ENCODE measurements around the gene KCTD10. TPM values are rescaled to one million over a fixed set of nuclear protein-coding genes. Genes with fewer than 3 reads are reported as not detected.

Gene KCTD10
- total RNA-seq, 4 donors from 2014 or later, result 67.2 to 126 (median 79.5) TPM

DNA sequence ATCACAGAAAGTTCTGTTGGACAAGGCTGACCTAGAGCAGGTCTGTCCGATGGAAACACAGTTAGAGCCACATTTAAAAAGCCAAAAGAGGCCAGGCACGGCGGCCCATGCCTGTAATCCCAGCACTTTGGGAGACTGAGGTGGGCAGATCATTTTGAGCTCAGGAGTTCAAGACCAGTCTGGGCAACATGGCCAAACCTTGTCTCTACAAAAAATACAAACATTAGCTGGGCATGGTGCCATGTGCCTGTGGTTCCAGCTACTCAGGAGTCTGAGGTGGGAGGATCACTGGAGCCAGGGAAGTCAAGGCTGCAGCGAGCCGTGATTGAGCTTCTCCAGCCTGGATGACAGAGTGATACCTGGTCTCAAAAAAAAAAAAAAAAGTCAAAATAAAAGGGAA, 15.3 kb upstream of the KCTD10 start:
- Histone ChIP-seq H3K4me1 (no peaks in the 10 kb centered on the region), H3K4me3 (no peak overlapping the region), H3K27me3 (no peaks in the 10 kb centered on the region), H3K36me3 (peaks cover 0 to 73% (median 35%) of the 10 kb centered on the region in 4 donors), H3K27ac (no peak overlapping the region), H3K9me3 (no peaks in the 10 kb centered on the region)
- TF ChIP-seq EP300 (IDR thresholded peaks at IDR 0.05; ENCODE audit: low read depth) (no peak), POLR2AphosphoS5 (IDR thresholded peaks at IDR 0.05) (no peak), POLR2A (IDR thresholded peaks at IDR 0.05) (no peak)
- TF ChIP-seq, protein P1, sequence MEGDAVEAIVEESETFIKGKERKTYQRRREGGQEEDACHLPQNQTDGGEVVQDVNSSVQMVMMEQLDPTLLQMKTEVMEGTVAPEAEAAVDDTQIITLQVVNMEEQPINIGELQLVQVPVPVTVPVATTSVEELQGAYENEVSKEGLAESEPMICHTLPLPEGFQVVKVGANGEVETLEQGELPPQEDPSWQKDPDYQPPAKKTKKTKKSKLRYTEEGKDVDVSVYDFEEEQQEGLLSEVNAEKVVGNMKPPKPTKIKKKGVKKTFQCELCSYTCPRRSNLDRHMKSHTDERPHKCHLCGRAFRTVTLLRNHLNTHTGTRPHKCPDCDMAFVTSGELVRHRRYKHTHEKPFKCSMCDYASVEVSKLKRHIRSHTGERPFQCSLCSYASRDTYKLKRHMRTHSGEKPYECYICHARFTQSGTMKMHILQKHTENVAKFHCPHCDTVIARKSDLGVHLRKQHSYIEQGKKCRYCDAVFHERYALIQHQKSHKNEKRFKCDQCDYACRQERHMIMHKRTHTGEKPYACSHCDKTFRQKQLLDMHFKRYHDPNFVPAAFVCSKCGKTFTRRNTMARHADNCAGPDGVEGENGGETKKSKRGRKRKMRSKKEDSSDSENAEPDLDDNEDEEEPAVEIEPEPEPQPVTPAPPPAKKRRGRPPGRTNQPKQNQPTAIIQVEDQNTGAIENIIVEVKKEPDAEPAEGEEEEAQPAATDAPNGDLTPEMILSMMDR (IDR thresholded peaks at IDR 0.05), result no peak
- DNase-seq, result no peak
- intact Hi-C loops (cut with DNase I; ENCODE audit: low total_unique reads) (no loop called here), in situ Hi-C loops (cut with MboI; ENCODE audit: low pct_ligation_motif_present in 1 of 4, low pct_unique_long_range_greater_than_20kb in 1 of 4, low sequenced_read_pairs in 3 of 4) (no loop called here)
- WGBS, 2 donors (ENCODE audit: low coverage in 1 of 2), result 88 to 90% methylated on average over 3 to 5 of the region's 5 CpGs

DNA sequence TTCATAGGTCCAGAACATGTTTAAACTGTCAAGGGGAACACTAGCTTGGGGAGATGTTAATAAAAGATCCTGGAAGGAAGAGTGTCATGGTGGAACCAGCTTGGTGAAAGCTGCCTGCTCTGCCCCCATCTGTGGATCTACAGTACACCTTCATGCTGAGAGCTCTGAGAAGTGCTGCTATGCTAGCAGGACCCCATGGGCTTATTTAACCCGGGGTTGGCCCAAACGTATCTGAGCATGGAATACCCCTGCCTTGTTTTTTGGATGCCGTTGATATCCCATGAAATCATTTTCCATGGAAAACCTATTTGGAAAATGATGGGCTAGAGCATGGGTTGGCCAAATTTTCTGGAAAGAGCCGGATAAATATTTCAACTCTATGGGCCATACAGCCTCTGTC, 14.6 kb upstream of the KCTD10 start:
- intact Hi-C loops (cut with DNase I; ENCODE audit: low total_unique reads) (no loop called here), in situ Hi-C loops (cut with MboI; ENCODE audit: low pct_ligation_motif_present in 1 of 4, low pct_unique_long_range_greater_than_20kb in 1 of 4, low sequenced_read_pairs in 3 of 4) (no loop called here)
- Histone ChIP-seq H3K9me3 (no peaks in the 10 kb centered on the region), H3K27me3 (no peaks in the 10 kb centered on the region), H3K36me3 (peaks cover 0 to 80% (median 37%) of the 10 kb centered on the region in 4 donors), H3K27ac (no peak overlapping the region), H3K4me1 (no peaks in the 10 kb centered on the region), H3K4me3 (no peak overlapping the region)
- WGBS, 2 donors (ENCODE audit: low coverage in 1 of 2), result 93 to 100% methylated on average over 1 to 4 of the region's 4 CpGs
- DNase-seq, result no peak
- TF ChIP-seq POLR2A (IDR thresholded peaks at IDR 0.05) (no peak), POLR2AphosphoS5 (IDR thresholded peaks at IDR 0.05) (no peak), EP300 (IDR thresholded peaks at IDR 0.05; ENCODE audit: low read depth) (no peak)
- TF ChIP-seq, protein P1 (IDR thresholded peaks at IDR 0.05), result no peak

DNA sequence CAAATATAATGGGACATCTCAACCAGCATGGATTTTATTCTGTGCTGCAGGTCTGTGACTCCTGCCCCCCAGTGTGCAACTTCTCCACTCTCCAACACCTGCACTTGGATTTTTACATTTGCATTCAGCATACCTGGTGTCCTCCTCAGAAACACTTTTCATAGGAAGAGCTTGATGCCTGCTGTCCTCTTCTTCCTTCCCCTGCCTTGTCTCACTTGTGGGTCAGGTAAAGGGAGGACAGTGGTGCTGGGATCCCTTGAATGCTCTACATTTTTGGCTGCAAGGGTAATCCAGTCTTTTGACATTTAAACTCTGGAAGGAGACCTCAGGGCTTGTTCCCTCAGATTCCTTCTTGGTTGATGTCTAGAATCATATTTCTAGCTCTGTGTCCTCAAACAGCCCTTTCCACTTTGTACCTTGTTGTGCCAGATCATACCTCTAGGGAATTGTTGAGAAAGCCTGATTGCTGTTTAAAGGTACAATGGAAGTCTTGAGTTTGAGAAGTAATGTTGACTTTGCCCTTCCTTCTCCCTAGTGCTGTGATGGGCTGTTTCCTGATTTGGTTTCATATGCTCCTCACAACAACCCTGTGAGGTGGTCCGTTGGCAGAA, 13.0 kb upstream of the KCTD10 start:
- in situ Hi-C loops (cut with MboI; ENCODE audit: low pct_ligation_motif_present in 1 of 4, low pct_unique_long_range_greater_than_20kb in 1 of 4, low sequenced_read_pairs in 3 of 4), result no loop called here

DNA sequence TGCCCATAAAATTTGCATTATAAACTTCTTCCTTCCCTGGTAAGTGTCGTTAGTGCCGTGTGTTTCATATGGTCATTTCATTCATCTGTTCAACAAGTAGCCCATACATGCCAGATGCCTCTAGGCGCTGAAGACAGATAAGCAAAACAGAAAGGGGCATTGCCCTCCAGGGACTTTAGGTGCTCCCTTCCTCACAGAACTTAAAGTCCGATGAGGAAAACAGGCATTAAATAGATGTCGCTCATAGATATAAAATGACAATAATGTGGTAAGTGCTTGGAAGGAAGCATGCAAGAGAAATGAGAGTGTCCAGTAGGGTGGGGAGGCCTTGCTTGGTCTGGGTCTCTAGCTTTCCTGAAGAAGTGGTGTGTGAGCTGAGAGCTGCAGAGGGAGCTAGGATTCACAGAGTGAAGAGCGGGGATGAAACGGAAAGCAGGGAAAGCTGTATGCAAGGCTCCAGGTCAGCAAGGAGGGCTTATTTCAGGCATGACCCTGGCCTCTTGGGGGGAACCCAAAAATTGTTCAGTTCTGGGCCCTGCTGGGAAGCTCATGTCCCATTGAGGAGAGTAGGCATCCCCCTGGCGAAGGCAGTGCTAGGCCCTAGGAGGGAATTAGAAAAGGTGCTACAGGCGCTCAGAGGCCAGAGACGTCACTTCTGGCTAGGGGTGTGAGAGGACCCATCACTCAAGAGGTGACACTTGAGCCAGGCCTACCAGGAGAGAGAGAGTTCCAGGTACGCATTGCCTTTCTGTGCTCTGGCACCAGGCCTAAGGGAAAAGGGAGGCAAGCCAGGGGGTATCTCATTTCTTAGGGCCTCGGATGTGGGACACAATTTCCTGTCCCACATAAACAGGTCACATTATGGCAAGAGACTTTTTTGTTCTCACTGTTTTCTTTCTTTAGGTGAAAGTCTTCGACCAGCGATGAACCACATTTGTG, 12.2 kb upstream of the KCTD10 start:
- Histone ChIP-seq H3K36me3 (peaks cover 0 to 84% (median 41%) of the 10 kb centered on the region in 4 donors), H3K27me3 (no peaks in the 10 kb centered on the region), H3K27ac (no peak overlapping the region), H3K9me3 (no peaks in the 10 kb centered on the region), H3K4me3 (no peak overlapping the region), H3K4me1 (no peaks in the 10 kb centered on the region)
- 94 to 95% methylated on average over 11 to 14 of the region's 14 CpGs for WGBS, 2 donors (ENCODE audit: low coverage in 1 of 2)
- in situ Hi-C loops (cut with MboI; ENCODE audit: low pct_ligation_motif_present in 1 of 4, low pct_unique_long_range_greater_than_20kb in 1 of 4, low sequenced_read_pairs in 3 of 4), result no loop called here
- intact Hi-C loops (cut with DNase I; ENCODE audit: low total_unique reads), result no loop called here
- TF ChIP-seq POLR2A (IDR thresholded peaks at IDR 0.05), result no peak
- TF ChIP-seq POLR2AphosphoS5 (IDR thresholded peaks at IDR 0.05), result no peak
- TF ChIP-seq, protein P1 (IDR thresholded peaks at IDR 0.05), result no peak
- no peak for TF ChIP-seq EP300 (IDR thresholded peaks at IDR 0.05; ENCODE audit: low read depth)
- no peak for DNase-seq

More for the DNA sequence above, 13.0 kb upstream of the KCTD10 start:
- Histone ChIP-seq H3K4me3 (no peak overlapping the region), H3K27me3 (no peaks in the 10 kb centered on the region), H3K27ac (no peak overlapping the region), H3K4me1 (no peaks in the 10 kb centered on the region), H3K9me3 (no peaks in the 10 kb centered on the region), H3K36me3 (peaks cover 0 to 84% (median 41%) of the 10 kb centered on the region in 4 donors)
- no peak for TF ChIP-seq POLR2A (IDR thresholded peaks at IDR 0.05)
- TF ChIP-seq, protein P1 (IDR thresholded peaks at IDR 0.05), result no peak
- TF ChIP-seq EP300 (IDR thresholded peaks at IDR 0.05; ENCODE audit: low read depth), result no peak
- no peak for TF ChIP-seq POLR2AphosphoS5 (IDR thresholded peaks at IDR 0.05)
- 86 to 100% methylated on average over 1 of the region's 1 CpG for WGBS, 2 donors (ENCODE audit: low coverage in 1 of 2)
- no peak for DNase-seq
- intact Hi-C loops (cut with DNase I; ENCODE audit: low total_unique reads), result no loop called here

Data from transverse colon (tissue), 4 donors.